ENCODE results near the gene RSPH1.
A peak's percentile ranks its signal among the peaks of the same experiment; 100 is the strongest.

RSPH1 gene

DNA sequence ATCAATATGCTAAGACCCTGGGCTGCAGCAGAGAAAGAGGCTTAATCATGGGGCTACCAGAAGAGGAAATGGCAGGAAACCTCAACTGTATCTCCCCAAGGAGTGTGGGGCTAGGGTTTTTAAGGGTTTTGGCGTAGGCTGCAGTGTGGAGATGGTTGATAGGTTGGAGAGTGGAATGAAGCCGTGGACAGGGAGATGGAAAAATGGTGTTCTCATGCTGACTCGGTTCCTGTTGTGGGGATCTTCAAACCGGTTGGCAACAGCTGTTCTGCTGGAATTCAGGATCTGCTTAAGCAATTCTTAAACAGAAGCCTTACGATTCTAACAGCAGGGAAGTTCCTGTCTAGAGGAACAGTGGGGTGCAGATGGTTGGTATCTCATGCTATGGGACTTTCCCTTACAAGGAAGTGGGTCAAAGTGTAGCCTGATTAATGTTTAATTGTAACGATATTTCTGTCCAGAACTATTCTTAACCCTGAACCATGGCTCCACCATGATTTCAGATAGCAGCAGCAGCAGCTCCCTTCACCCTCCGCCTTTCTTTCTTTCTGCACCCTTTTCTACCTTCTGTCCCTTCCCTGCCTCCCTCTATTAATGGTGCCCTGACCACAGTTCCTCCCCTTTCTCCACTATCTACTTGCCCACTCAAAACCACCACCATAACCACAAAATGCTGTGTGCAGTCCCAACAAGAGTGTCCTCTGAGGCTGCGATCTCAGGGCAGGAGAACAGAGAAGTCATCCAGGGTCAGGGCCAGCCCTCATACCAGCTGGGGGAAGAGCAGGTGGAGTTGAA is 30.8 kb downstream of the RSPH1 start:
- DNase-seq (ENCODE audit: low spot score in 2 of 2) (peak; percentile 42 to 43), ATAC-seq (ENCODE audit: low read depth) (peak; percentile 39)
- Mint-ChIP-seq H3K9me3 (no peaks in the 10 kb centered on the region), H3K4me3 (peak overlapping the region; percentile 36), H3K4me1 (peaks cover 61% of the 10 kb centered on the region), H3K36me3 (no peaks in the 10 kb centered on the region), H3K27me3 (no peaks in the 10 kb centered on the region), H3K27ac (peak overlapping the region; percentile 90)

DNA sequence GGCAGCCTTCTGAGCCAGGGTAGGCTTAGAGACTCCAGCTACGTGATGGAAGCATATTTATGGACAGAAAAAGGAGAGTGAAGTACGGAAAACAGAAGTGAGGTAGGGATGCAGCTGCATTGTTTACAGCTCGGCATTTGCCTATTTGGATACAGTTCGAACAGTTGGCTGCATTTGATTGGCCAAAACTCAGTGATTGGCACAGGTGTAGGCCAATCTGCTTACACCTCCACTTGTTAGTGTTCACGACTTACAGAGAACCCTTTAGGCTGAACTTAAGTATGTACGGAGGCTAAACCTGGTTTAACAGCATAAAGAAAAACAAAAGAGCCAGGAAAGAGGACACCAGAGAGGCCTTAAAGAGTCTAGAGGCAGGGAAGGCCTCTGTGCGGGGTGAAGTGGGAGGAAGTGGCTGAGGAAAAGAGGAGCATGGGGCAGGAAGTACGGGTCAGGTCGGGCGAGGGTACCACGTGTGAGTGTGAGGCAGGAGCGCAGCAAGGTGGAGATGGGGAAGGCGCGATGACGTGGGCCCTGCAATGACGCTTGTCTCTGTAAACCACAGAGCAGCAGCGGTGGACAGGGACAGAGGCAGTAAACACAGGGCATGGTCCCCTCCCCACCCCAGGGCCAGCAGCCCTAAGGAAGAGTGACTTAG is 32.0 kb downstream of the RSPH1 start:
- H3K36me3 Mint-ChIP-seq, result no peaks in the 10 kb centered on the region
- no peak for ATAC-seq (ENCODE audit: low read depth)
- peaks cover 60% of the 10 kb centered on the region for H3K4me1 Mint-ChIP-seq
- DNase-seq (ENCODE audit: low spot score in 2 of 2), result peak; percentile 44 to 59
- H3K9me3 Mint-ChIP-seq, result no peaks in the 10 kb centered on the region
- H3K27me3 Mint-ChIP-seq, result no peaks in the 10 kb centered on the region
- H3K4me3 Mint-ChIP-seq, result peak overlapping the region; percentile 48
- peak overlapping the region; percentile 90 for H3K27ac Mint-ChIP-seq

DNA sequence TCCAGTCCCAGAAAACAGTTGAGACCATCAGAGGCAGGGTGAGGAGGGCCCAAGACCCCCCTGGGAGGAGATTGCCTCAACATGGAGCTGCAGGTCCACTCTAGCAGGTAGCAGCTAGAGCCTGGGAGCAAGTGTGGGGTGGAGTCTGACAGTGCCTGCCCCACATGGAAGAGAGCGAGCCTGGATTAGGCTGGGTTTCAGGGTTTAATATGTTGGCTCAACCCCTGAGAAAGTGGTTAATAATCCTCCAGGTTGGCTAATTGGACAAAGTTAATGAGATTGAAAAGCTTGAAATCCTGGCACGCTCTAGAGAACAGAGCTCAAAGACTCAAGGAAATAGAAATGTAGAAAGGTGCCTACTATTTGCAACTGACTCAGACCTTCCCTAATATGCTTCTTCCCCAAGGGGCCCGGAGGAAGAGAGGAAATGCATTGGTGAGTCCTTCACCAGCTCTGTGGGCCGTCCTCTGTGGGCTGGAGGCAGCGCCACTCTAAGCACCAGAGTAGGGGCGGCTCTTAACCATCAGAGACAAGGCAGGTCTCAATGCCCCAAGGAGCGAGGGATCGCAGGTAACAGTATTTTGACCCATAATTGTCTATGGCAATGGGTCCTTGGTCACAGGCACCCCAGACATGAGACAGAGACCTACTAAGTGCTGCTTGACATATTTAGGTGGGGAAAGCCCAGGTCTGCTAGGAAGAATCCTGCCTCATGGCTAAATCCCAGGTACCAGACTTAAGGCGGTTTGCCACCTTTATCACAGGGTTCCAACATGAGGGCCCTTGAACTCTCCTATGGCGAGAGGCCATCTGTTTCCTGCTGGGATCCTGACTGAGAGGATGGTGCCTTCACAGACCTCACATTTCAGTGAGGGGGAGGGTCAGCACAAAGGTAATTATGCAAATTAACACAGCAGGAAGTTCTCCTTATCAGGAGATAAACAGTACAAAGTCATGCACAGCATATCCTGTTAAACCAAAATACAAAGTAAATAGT is 33.8 kb downstream of the RSPH1 start:
- H3K9me3 Mint-ChIP-seq, result no peaks in the 10 kb centered on the region
- no peak overlapping the region for H3K4me3 Mint-ChIP-seq
- ATAC-seq (ENCODE audit: low read depth) (no peak), DNase-seq (ENCODE audit: low spot score in 2 of 2) (no peak)
- peak overlapping the region; percentile 99 for H3K27ac Mint-ChIP-seq
- H3K27me3 Mint-ChIP-seq, result no peaks in the 10 kb centered on the region
- peaks cover 56% of the 10 kb centered on the region for H3K4me1 Mint-ChIP-seq
- H3K36me3 Mint-ChIP-seq, result no peaks in the 10 kb centered on the region

DNA sequence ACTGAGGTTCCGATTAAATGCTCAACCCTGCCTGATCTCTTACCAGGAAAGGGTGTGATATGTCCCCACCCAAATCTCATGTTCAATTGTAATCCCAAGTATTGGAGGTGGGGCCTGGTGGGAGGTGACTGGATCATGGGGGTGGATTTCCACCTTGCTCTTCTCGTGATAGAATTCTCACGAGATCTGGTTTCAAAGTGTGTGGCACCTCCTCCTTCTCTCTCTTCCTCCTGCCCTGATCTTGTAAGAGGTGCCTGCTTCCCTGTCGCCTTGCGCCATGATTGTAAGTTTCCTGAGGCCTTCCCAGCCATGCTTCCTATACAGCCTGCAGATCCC is 34.9 kb downstream of the RSPH1 start:
- peaks cover 54% of the 10 kb centered on the region for H3K4me1 Mint-ChIP-seq
- H3K27ac Mint-ChIP-seq, result peak overlapping the region; percentile 99

DNA sequence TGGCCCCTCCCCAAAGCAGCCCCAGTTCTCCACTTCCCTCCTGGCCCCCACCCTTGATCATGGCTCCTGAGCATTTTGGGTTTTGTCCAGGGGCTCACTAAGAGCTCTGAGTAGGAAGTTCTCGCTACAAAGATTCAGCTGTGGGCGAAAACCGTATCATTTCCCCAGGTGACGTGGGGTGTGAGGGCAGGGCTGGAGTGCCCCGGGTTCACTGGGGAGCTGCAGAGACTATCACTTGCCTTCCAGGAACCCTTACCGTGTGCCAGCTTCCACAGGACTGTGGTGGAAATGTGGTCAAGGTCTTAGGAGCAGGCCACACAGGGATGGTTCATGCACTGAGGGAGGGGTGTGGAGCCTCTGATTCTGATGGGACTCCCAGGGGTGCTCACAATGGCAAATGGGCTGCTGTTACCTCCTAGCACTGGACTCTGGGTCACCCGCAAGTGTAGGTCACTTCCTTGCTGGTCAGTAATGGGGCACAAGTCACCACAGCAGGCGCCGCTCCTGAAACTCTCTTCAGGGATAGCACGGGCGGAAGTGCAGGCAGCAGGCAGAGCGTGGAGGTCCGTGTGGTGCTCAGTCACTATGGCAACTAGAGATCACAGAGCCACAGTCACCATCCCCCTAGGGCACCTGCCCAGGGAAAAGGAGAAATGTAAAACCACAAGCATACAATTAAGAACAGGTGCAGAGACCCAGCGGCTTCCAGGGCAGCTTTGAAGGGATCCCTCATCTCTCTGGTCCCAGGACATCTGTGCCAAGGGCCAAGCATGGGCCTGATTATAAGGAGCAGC is 35.4 kb downstream of the RSPH1 start:
- H3K27me3 Mint-ChIP-seq, result no peaks in the 10 kb centered on the region
- H3K36me3 Mint-ChIP-seq, result no peaks in the 10 kb centered on the region
- peak overlapping the region; percentile 99 for H3K27ac Mint-ChIP-seq
- H3K4me1 Mint-ChIP-seq, result peaks cover 49% of the 10 kb centered on the region
- peak overlapping the region; percentile 72 for H3K4me3 Mint-ChIP-seq
- H3K9me3 Mint-ChIP-seq, result no peaks in the 10 kb centered on the region
- ATAC-seq (ENCODE audit: low read depth) (peak; percentile 74), DNase-seq (ENCODE audit: low spot score in 2 of 2) (peak; percentile 71 to 82)

More for the DNA sequence above, 34.9 kb downstream of the RSPH1 start:
- no peak for DNase-seq (ENCODE audit: low spot score in 2 of 2)
- peak; percentile 9 for ATAC-seq (ENCODE audit: low read depth)
- no peaks in the 10 kb centered on the region for H3K27me3 Mint-ChIP-seq
- peak overlapping the region; percentile 72 for H3K4me3 Mint-ChIP-seq
- H3K9me3 Mint-ChIP-seq, result no peaks in the 10 kb centered on the region
- no peaks in the 10 kb centered on the region for H3K36me3 Mint-ChIP-seq

DNA sequence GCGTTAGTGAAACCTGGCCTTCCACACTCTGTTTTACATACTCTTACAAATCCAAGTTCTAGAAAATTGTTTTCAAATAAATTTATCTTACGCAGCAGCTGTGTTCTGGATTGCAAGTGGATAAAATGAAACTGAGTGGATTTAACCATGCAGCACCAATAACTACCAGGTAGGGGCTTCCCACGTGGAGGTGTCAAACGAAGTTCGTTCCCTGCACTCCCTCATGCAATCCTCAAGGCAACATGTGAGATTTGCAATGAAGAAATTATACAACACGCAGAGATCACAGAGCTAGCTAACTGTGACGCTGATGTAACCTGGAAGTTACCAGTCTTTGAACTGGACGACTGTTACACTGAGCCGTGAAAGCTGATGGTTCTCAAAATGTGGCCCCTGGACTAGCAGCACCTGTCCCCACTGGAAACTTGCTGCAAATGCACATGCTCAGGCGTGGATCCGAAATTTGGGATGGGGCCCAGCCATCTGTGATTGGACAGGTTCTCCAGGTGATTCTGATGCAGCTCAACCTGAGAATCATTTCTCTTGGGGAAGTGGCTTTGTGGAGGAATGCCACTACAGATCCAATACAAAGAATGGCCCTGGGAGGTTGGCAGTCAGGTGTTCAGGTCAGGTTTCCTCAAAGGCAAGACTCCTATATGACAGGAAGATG is 36.3 kb downstream of the RSPH1 start:
- H3K4me3 Mint-ChIP-seq, result no peak overlapping the region
- H3K27ac Mint-ChIP-seq, result peak overlapping the region; percentile 99
- no peaks in the 10 kb centered on the region for H3K36me3 Mint-ChIP-seq
- no peaks in the 10 kb centered on the region for H3K9me3 Mint-ChIP-seq
- ATAC-seq (ENCODE audit: low read depth) (no peak), DNase-seq (ENCODE audit: low spot score in 2 of 2) (no peak)
- H3K27me3 Mint-ChIP-seq, result no peaks in the 10 kb centered on the region
- H3K4me1 Mint-ChIP-seq, result peaks cover 40% of the 10 kb centered on the region

DNA sequence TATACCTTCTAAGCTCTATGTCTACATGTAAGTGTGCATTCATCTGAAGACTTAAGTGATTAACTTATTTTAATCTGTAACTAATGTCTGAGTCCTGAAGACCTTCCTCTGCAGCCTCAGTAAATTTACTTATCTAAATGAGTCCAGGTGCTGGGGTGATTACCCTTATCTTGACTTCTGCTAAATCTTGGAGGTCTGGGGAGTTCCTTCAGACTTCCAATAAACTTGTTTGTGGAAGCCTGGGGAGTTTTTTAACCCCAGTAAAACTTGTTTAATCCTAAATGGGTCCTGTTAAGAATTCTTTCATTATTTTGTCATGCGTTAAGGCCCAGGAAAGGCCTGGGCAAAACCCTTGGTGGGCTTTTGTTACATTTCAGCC is 37.0 kb downstream of the RSPH1 start:
- Mint-ChIP-seq H3K4me1 (peaks cover 37% of the 10 kb centered on the region), H3K36me3 (no peaks in the 10 kb centered on the region), H3K27me3 (no peaks in the 10 kb centered on the region), H3K4me3 (no peak overlapping the region), H3K27ac (no peak overlapping the region), H3K9me3 (no peaks in the 10 kb centered on the region)
- DNase-seq (ENCODE audit: low spot score in 2 of 2), result no peak
- no peak for ATAC-seq (ENCODE audit: low read depth)

DNA sequence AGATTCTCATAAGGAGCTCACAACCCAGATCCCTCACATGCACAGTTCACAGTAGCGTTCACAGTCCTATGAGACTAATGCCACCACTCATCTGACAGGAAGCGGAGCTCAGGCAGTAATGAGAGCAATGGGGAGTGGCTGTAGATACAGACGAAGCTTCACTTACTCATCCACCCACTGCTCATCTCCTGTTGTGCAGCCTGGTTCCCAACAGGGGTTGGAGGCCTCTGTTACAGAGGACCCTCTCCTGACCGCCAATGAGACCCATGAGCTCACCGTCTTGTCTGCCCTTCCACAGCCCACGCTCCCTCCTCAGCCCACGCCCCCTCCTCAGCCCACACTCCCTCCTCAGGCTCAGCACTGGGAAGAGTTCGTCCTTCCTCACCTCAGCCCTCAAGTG is 39.6 kb downstream of the RSPH1 start:
- ATAC-seq (ENCODE audit: low read depth) (no peak), DNase-seq (ENCODE audit: low spot score in 2 of 2) (no peak)
- H3K4me3 Mint-ChIP-seq, result no peak overlapping the region
- H3K27me3 Mint-ChIP-seq, result peaks cover 3% of the 10 kb centered on the region
- no peaks in the 10 kb centered on the region for H3K9me3 Mint-ChIP-seq
- no peaks in the 10 kb centered on the region for H3K36me3 Mint-ChIP-seq
- no peak overlapping the region for H3K27ac Mint-ChIP-seq
- H3K4me1 Mint-ChIP-seq, result peaks cover 18% of the 10 kb centered on the region

DNA sequence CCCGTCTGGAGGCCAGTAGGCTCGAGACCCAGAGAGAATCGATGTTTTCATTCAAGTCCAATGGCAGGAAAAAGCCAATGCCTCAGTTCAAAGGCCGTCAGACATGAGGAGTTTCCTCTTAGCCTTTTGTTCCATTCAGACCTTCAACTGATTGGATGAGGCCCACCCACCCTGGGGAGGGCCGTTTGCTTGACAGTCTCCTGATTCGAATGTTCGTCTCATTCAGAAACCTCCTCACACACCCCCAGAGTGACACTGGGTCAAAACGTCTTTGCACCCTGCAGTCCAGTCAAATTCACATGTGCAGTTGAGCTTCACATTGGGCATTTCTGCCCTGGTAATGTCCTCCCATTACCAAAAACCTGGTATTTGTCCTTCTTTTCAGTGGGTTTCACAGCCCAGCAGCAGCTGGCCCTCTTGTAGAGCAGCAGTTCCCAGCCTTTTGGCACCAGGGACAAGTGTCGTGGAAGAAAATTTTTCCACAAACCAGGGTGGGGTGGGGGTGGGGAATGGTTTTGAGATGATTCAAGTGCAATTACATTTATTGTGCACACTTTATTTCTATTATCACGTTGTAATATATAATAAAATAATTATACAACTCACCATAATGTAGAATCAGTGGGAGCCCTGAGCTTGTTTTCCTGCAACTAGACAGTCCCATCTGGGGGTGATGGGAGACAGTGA is 40.1 kb downstream of the RSPH1 start:
- Mint-ChIP-seq H3K27me3 (peaks cover 4% of the 10 kb centered on the region), H3K4me3 (no peak overlapping the region), H3K9me3 (no peaks in the 10 kb centered on the region), H3K27ac (no peak overlapping the region), H3K4me1 (peaks cover 12% of the 10 kb centered on the region), H3K36me3 (no peaks in the 10 kb centered on the region)
- ATAC-seq (ENCODE audit: low read depth) (no peak), DNase-seq (ENCODE audit: low spot score in 2 of 2) (no peak)

DNA sequence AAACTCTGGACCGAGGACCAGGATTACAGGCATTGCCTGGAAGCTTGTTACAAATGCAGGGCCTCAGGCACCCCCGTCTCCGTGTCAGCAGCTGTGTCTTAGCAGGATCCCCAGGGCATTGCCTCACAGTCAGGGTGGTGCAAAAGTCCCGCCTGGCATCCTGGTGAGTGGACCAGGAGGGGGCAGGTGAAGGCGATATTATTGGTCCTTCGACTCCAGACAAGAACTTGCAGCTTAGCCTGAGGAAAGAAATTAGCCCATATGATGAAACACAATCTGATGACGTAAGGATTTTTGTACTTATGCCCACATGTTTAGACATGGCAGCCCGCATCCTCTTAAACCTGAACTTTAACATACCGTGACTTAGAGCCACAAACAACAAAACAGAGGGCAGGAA is 40.8 kb downstream of the RSPH1 start:
- H3K4me3 Mint-ChIP-seq, result no peak overlapping the region
- H3K27me3 Mint-ChIP-seq, result peaks cover 4% of the 10 kb centered on the region

DNA sequence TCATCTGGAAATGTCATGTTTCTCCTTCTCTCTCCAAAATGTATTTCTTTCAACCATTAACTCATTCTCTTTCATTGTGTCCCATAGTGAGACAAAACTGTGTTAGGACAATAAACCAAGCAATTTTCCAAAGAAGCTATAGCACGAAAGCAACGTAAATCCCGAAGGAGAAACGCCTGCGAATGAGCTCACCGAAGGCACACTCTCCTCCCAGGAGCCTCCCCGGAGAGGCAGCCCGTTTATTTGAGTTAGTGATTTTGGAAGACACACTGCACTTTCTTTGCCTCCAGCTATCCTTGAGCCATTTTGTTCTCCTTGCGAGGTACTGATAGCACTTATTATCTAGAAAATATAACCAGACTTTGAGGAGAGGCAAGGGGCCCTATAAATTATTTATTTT is 41.2 kb downstream of the RSPH1 start:
- ATAC-seq (ENCODE audit: low read depth), result no peak
- DNase-seq (ENCODE audit: low spot score in 2 of 2), result no peak
- Mint-ChIP-seq H3K36me3 (no peaks in the 10 kb centered on the region), H3K9me3 (no peaks in the 10 kb centered on the region), H3K4me3 (no peak overlapping the region), H3K27ac (no peak overlapping the region), H3K4me1 (peaks cover 6% of the 10 kb centered on the region), H3K27me3 (peaks cover 4% of the 10 kb centered on the region)

More for the DNA sequence above, 40.8 kb downstream of the RSPH1 start:
- H3K27ac Mint-ChIP-seq, result no peak overlapping the region
- DNase-seq (ENCODE audit: low spot score in 2 of 2) (no peak), ATAC-seq (ENCODE audit: low read depth) (peak; percentile 42)
- no peaks in the 10 kb centered on the region for H3K36me3 Mint-ChIP-seq
- no peaks in the 10 kb centered on the region for H3K9me3 Mint-ChIP-seq
- peaks cover 5% of the 10 kb centered on the region for H3K4me1 Mint-ChIP-seq

DNA sequence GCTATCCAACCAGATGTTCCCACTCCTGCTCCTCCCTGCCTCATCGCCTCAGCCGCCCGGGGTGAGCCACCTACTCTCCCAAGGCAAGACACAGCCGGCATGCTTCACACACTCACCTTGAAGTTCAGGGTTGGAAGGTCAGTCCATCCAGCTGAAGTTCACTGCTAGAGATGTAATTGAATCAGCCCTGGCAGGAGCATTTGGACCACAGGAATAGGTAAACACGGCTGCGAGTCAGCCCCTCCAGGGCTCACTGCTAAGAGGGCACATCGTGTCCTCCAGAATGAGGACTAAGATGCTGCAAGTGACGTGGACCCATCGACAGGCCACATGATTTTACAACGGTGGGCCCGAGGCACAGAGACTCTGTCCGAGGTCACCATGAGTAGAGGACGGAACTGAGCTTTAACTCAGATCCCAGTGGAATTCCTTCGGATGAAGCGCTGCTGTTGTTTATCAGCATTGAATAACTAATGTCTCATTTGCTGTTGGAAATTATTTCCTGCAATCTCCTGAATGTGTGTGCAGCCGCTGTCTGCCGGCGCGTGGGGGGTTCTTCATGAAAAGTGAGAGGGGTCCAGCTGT is 41.9 kb downstream of the RSPH1 start:
- no peak for DNase-seq (ENCODE audit: low spot score in 2 of 2)

More for the DNA sequence above, 41.9 kb downstream of the RSPH1 start:
- H3K4me1 Mint-ChIP-seq, result peaks cover 6% of the 10 kb centered on the region
- no peaks in the 10 kb centered on the region for H3K36me3 Mint-ChIP-seq
- H3K9me3 Mint-ChIP-seq, result no peaks in the 10 kb centered on the region
- H3K4me3 Mint-ChIP-seq, result no peak overlapping the region
- no peak overlapping the region for H3K27ac Mint-ChIP-seq
- ATAC-seq (ENCODE audit: low read depth), result no peak
- peaks cover 4% of the 10 kb centered on the region for H3K27me3 Mint-ChIP-seq
